ENCODE measurements around the gene ARL15.

The ARL15 gene

GRCh38 chr5:54226215-54226614, 84.2 kb downstream of the ARL15 start:
- H3K36me3 Mint-ChIP-seq (ENCODE audit: low read depth), result peaks cover 3% of the 10 kb centered on the region
- no peak overlapping the region for H3K4me3 Mint-ChIP-seq
- no peak overlapping the region for H3K27ac Mint-ChIP-seq
- no peaks in the 10 kb centered on the region for H3K9me3 Mint-ChIP-seq
- no peak for DNase-seq
- ATAC-seq, result no peak
- H3K27me3 Mint-ChIP-seq, result no peaks in the 10 kb centered on the region
- peaks cover 6% of the 10 kb centered on the region for H3K4me1 Mint-ChIP-seq

GRCh38 chr5:54224103-54224826, 86.1 kb downstream of the ARL15 start:
- ATAC-seq, result no peak
- DNase-seq, result no peak

GRCh38 chr5:54222336-54222735, 88.0 kb downstream of the ARL15 start:
- H3K4me1 Mint-ChIP-seq, result peaks cover 3% of the 10 kb centered on the region
- peaks cover 3% of the 10 kb centered on the region for H3K36me3 Mint-ChIP-seq (ENCODE audit: low read depth)
- DNase-seq (no peak), ATAC-seq (no peak)
- no peak overlapping the region for H3K4me3 Mint-ChIP-seq
- H3K9me3 Mint-ChIP-seq, result no peaks in the 10 kb centered on the region
- no peak overlapping the region for H3K27ac Mint-ChIP-seq
- no peaks in the 10 kb centered on the region for H3K27me3 Mint-ChIP-seq

More at GRCh38 chr5:54224103-54224826, 86.1 kb downstream of the ARL15 start:
- Mint-ChIP-seq H3K4me3 (no peak overlapping the region), H3K36me3 (ENCODE audit: low read depth) (peaks cover 3% of the 10 kb centered on the region), H3K9me3 (no peaks in the 10 kb centered on the region), H3K4me1 (peaks cover 5% of the 10 kb centered on the region), H3K27me3 (no peaks in the 10 kb centered on the region), H3K27ac (no peak overlapping the region)

- Mint-ChIP-seq H3K36me3 (ENCODE audit: low read depth) (peaks cover under 1% of the 10 kb centered on the region), H3K27me3 (no peaks in the 10 kb centered on the region), H3K4me3 (no peak overlapping the region), H3K27ac (no peak overlapping the region), H3K4me1 (peaks cover 3% of the 10 kb centered on the region), H3K9me3 (no peaks in the 10 kb centered on the region)
- no peak for ATAC-seq
- no peak for DNase-seq
Measured at GRCh38 chr5:54221135-54221534, 89.2 kb downstream of the ARL15 start.

GRCh38 chr5:54220230-54221040, 89.9 kb downstream of the ARL15 start:
- no peak overlapping the region for H3K27ac Mint-ChIP-seq

GRCh38 chr5:54217826-54218503, 92.4 kb downstream of the ARL15 start:
- H3K4me3 Mint-ChIP-seq, result no peak overlapping the region
- no peak overlapping the region for H3K27ac Mint-ChIP-seq
- H3K4me1 Mint-ChIP-seq, result peaks cover 6% of the 10 kb centered on the region
- DNase-seq (no peak), ATAC-seq (no peak)
- H3K9me3 Mint-ChIP-seq, result no peaks in the 10 kb centered on the region
- H3K36me3 Mint-ChIP-seq (ENCODE audit: low read depth), result no peaks in the 10 kb centered on the region
- no peaks in the 10 kb centered on the region for H3K27me3 Mint-ChIP-seq

More at GRCh38 chr5:54220230-54221040, 89.9 kb downstream of the ARL15 start:
- ATAC-seq (no peak), DNase-seq (no peak)
- H3K27me3 Mint-ChIP-seq, result no peaks in the 10 kb centered on the region
- H3K4me3 Mint-ChIP-seq, result no peak overlapping the region
- no peaks in the 10 kb centered on the region for H3K9me3 Mint-ChIP-seq
- H3K4me1 Mint-ChIP-seq, result peaks cover 3% of the 10 kb centered on the region
- no peaks in the 10 kb centered on the region for H3K36me3 Mint-ChIP-seq (ENCODE audit: low read depth)

GRCh38 chr5:54215233-54215736, 95.1 kb downstream of the ARL15 start:
- Mint-ChIP-seq H3K27ac (no peak overlapping the region), H3K36me3 (ENCODE audit: low read depth) (no peaks in the 10 kb centered on the region), H3K27me3 (no peaks in the 10 kb centered on the region), H3K4me1 (peaks cover 9% of the 10 kb centered on the region), H3K9me3 (no peaks in the 10 kb centered on the region), H3K4me3 (no peak overlapping the region)
- DNase-seq, result no peak
- no peak for ATAC-seq

- DNase-seq, result no peak
- H3K27me3 Mint-ChIP-seq, result no peaks in the 10 kb centered on the region
- H3K27ac Mint-ChIP-seq, result no peak overlapping the region
- H3K36me3 Mint-ChIP-seq (ENCODE audit: low read depth), result no peaks in the 10 kb centered on the region
- ATAC-seq, result no peak
- no peaks in the 10 kb centered on the region for H3K9me3 Mint-ChIP-seq
- H3K4me3 Mint-ChIP-seq, result no peak overlapping the region
- H3K4me1 Mint-ChIP-seq, result peaks cover 9% of the 10 kb centered on the region
Measured at GRCh38 chr5:54214722-54215121, 95.7 kb downstream of the ARL15 start.

- Mint-ChIP-seq H3K36me3 (ENCODE audit: low read depth) (no peaks in the 10 kb centered on the region), H3K27me3 (no peaks in the 10 kb centered on the region), H3K4me3 (no peak overlapping the region), H3K27ac (no peak overlapping the region), H3K9me3 (no peaks in the 10 kb centered on the region), H3K4me1 (peaks cover 9% of the 10 kb centered on the region)
- ATAC-seq (no peak), DNase-seq (no peak)
Measured at GRCh38 chr5:54212331-54212730, 98.0 kb downstream of the ARL15 start.

GRCh38 chr5:54211912-54212311, 98.5 kb downstream of the ARL15 start:
- ATAC-seq, result no peak

GRCh38 chr5:54207566-54207965, 102.8 kb downstream of the ARL15 start:
- Mint-ChIP-seq H3K4me3 (no peak overlapping the region), H3K27me3 (no peaks in the 10 kb centered on the region), H3K9me3 (peaks cover 8% of the 10 kb centered on the region), H3K27ac (no peak overlapping the region), H3K36me3 (ENCODE audit: low read depth) (peaks cover 5% of the 10 kb centered on the region), H3K4me1 (peaks cover 3% of the 10 kb centered on the region)
- ATAC-seq (no peak), DNase-seq (no peak)

More at GRCh38 chr5:54211912-54212311, 98.5 kb downstream of the ARL15 start:
- Mint-ChIP-seq H3K27ac (no peak overlapping the region), H3K4me3 (no peak overlapping the region), H3K9me3 (no peaks in the 10 kb centered on the region), H3K4me1 (peaks cover 9% of the 10 kb centered on the region), H3K36me3 (ENCODE audit: low read depth) (no peaks in the 10 kb centered on the region), H3K27me3 (no peaks in the 10 kb centered on the region)
- DNase-seq, result no peak

GRCh38 chr5:54206580-54207229, 103.7 kb downstream of the ARL15 start:
- Mint-ChIP-seq H3K36me3 (ENCODE audit: low read depth) (peaks cover 7% of the 10 kb centered on the region), H3K27me3 (no peaks in the 10 kb centered on the region), H3K9me3 (peaks cover 17% of the 10 kb centered on the region), H3K4me1 (peaks cover 3% of the 10 kb centered on the region), H3K4me3 (no peak overlapping the region), H3K27ac (no peak overlapping the region)
- DNase-seq (no peak), ATAC-seq (no peak)

- no peak overlapping the region for H3K27ac Mint-ChIP-seq
- peaks cover 13% of the 10 kb centered on the region for H3K36me3 Mint-ChIP-seq (ENCODE audit: low read depth)
- no peak overlapping the region for H3K4me3 Mint-ChIP-seq
- ATAC-seq, result no peak
- no peaks in the 10 kb centered on the region for H3K27me3 Mint-ChIP-seq
- no peaks in the 10 kb centered on the region for H3K4me1 Mint-ChIP-seq
- peaks cover 25% of the 10 kb centered on the region for H3K9me3 Mint-ChIP-seq
- no peak for DNase-seq
Measured at GRCh38 chr5:54205918-54206317, 104.5 kb downstream of the ARL15 start.

GRCh38 chr5:54205453-54205852, 104.9 kb downstream of the ARL15 start:
- H3K4me1 Mint-ChIP-seq, result no peaks in the 10 kb centered on the region
- ATAC-seq (no peak), DNase-seq (no peak)
- no peak overlapping the region for H3K27ac Mint-ChIP-seq
- H3K4me3 Mint-ChIP-seq, result no peak overlapping the region
- H3K27me3 Mint-ChIP-seq, result no peaks in the 10 kb centered on the region
- peaks cover 27% of the 10 kb centered on the region for H3K9me3 Mint-ChIP-seq
- H3K36me3 Mint-ChIP-seq (ENCODE audit: low read depth), result peaks cover 18% of the 10 kb centered on the region
